Tibial nerve (tissue), 4 donors: ENCODE data around the gene C1QC.

Experiments used
- CTCF ChIP-seq, 5 experiments: fragments of 200-600 bp in 3 of 5; fragments of 450-650 bp in 2 of 5; sonication (generic) in 3 of 5; IDR thresholded peaks; one replicate each; pipeline ENCODE4 v1.5.1; 2016 to 2019; ENCODE audit warnings: antibody characterized with exemption in 5 of 5, mild to moderate bottlenecking in 3 of 5, moderate library complexity in 2 of 5
- EP300 ChIP-seq, 2 donors: sonication (generic); formaldehyde crosslinking; IDR thresholded peaks; one replicate each; pipeline ENCODE4 v1.6.1; 2017; ENCODE audit warnings: antibody characterized with exemption in 2 of 2, mild to moderate bottlenecking in 1 of 2

- TF ChIP-seq CTCF (IDR thresholded peaks at IDR 0.05) (no peak), EP300 (IDR thresholded peaks at IDR 0.05) (no peak)
Observed at GRCh38 chr1:22691031-22691753, 47.8 kb downstream of the C1QC start.
